A549 treated with CpdA at 1 μM for 4 hours (cell line): ENCODE measurements around the gene LSM14A. TPM values are rescaled to one million over a fixed set of nuclear protein-coding genes. Genes with fewer than 3 reads are reported as not detected.

Experiments used
- total RNA-seq: library from RNA; stranded (reverse); fragments of 200-300 nt; extraction: Qiagen RNA extraction; gene quantifications from 5 replicates; pipeline ENCODE4 v1.2.3, GENCODE V29; 2022; ENCODE audit warnings: low read depth

LSM14A gene
- total RNA-seq = 202 to 368 TPM (median 250 TPM) in 5 replicates

DNA sequence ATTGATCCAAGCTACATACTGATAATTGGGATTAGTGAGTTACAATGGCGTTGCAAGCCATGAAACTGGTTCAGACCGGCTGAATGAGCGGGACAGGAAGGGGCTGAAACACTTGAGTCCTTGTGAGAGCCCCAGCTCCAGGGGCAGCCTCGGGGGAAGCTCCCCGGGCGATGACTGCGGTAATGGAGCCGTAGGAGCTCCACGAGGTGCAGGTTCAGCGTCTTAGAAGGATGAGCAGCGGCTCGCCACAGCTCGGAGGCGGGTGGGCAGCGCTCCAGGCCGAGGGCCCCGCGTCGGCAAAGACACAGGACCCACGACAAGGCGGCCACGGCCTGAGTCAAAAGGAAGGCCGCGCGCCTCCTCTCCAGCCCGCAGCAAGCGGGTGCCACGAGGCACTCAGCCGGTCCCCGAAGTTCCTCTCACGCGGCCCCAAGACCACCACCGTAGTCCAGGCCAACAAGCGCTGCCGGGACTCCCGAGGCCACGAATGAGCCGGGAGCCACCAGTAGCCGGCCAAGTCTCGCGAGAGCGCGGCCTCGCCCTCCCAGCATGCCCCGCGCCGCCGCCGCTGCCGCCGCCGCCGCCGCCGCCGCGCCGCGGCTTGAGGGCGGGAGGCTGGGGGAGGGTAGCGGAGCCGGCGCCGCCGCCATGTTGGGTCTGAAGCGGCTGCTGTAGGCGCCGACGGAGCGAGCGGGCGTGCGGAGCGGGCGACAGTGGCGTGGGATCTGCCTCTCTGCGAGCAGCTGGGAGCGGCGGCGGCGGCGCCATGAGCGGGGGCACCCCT is at the start of gene LSM14A:
TSS of gene LSM14A (plus strand) at position 628 of the 784 bp plus-strand sequence. CDS start at position 767, 139 bp downstream.

GRCh38 chr19:34254046-34254697 is 81.9 kb downstream of the LSM14A start, which contains the start of gene GARRE1:
TSS of gene GARRE1 (plus strand) at chr19:34254554. CDS start at chr19:34300474, 45,920 bp downstream.

Other genes starting within 250 kb of the LSM14A start
- 9.0 to 14.0 TPM (median 12.2 TPM) in 5 replicates for gene GARRE1, start 82.0 kb downstream of the LSM14A start, total RNA-seq
- gene GPI, start 192.7 kb downstream of the LSM14A start, total RNA-seq = 640 to 737 TPM (median 719 TPM) in 5 replicates
- 28.0 to 36.3 TPM (median 33.9 TPM) in 5 replicates for gene PDCD2L, start 231.9 kb downstream of the LSM14A start, total RNA-seq